MCF 10A (cell line): ENCODE results near the gene GRAMD1B. TPM values are rescaled to one million over a fixed set of nuclear protein-coding genes. Genes with fewer than 3 reads are reported as not detected.
A peak's percentile ranks its signal among the peaks of the same experiment; 100 is the strongest.

Experiments
- BruUV-seq: library from RNA; stranded (reverse); fragments of 400-500 nt; replicated peaks from 2 replicates; lab custom pipeline; 2021; lab: Mats Ljungman, UMichigan
- CTCF ChIA-PET: fragments of 300-600 bp; sonication (Branson Sonifier 250); formaldehyde crosslinking; extraction: SDS; loops from one replicate; lab custom pipeline; 2021; ENCODE audit warnings: antibody characterized with exemption, inconsistent platforms; lab: Yijun Ruan, JAX
- POLR2A ChIA-PET: fragments of 300-600, 350-650 bp; sonication (Branson Sonifier 250); formaldehyde crosslinking; extraction: SDS; loops from one replicate; lab custom pipeline; 2020; ENCODE audit warnings: antibody characterized with exemption, inconsistent platforms; lab: Yijun Ruan, JAX
- DNase-seq: peaks from one replicate; pipeline ENCODE4 v3.0.0-alpha.2; 2018; ENCODE audit not compliant: unreplicated experiment
- H3K27ac Mint-ChIP-seq: one replicate; pipeline ENCODE4 v1.8.0; 2022; ENCODE audit warnings: mild to moderate bottlenecking, low read depth, mixed read lengths; ENCODE audit not compliant: unreplicated experiment
- H3K27me3 Mint-ChIP-seq: one replicate; pipeline ENCODE4 v1.8.0; 2022; ENCODE audit warnings: mixed read lengths; ENCODE audit not compliant: insufficient read depth, unreplicated experiment
- H3K36me3 Mint-ChIP-seq: one replicate; pipeline ENCODE4 v1.8.0; 2022; ENCODE audit warnings: mild to moderate bottlenecking, moderate library complexity, mixed read lengths; ENCODE audit not compliant: insufficient read depth, unreplicated experiment
- H3K4me1 Mint-ChIP-seq: one replicate; pipeline ENCODE4 v1.8.0; 2022; ENCODE audit warnings: mixed read lengths; ENCODE audit not compliant: insufficient read depth, unreplicated experiment
- H3K4me3 Mint-ChIP-seq: one replicate; pipeline ENCODE4 v1.8.0; 2022; ENCODE audit warnings: mild to moderate bottlenecking, moderate library complexity, mixed read lengths; ENCODE audit not compliant: unreplicated experiment
- H3K9me3 Mint-ChIP-seq: one replicate; pipeline ENCODE4 v1.8.0; 2022; ENCODE audit warnings: mixed read lengths; ENCODE audit not compliant: unreplicated experiment
- CTCF ChIP-seq: fragments of 200-600 bp; IDR thresholded peaks from one replicate; pipeline ENCODE4 v1.8.0; 2022; ENCODE audit warnings: antibody characterized with exemption, mild to moderate bottlenecking; ENCODE audit not compliant: unreplicated experiment
- intact Hi-C: fragments of 100-400 bp; cut with micrococcal nuclease; formaldehyde crosslinking; loops from 2 replicates; pipeline ENCODE4 v1.14.1; 2022
- total RNA-seq: library from RNA; stranded (reverse); gene quantifications from 2 replicates; pipeline ENCODE4 v1.2.3, GENCODE V29; 2022

GRAMD1B gene
- total RNA-seq, 1 experiment from 2014 or later, result 0.26 TPM

GRCh38 chr11:123608945-123609344 is 178.9 kb downstream of the GRAMD1B start:
- no TSS peak for BruUV-seq
- TF ChIP-seq CTCF, result no peak
- CTCF ChIA-PET, result no interaction called here
- POLR2A ChIA-PET, result interaction anchor here (0.7 kb wide), 1 partner anchor 98 kb away, joined by 3 read pairs; no protein-coding TSS in a partner anchor
- Mint-ChIP-seq H3K9me3 (no peaks in the 10 kb centered on the region), H3K36me3 (no peaks in the 10 kb centered on the region), H3K4me1 (no peaks in the 10 kb centered on the region), H3K27me3 (peaks cover 45% of the 10 kb centered on the region), H3K27ac (no peak overlapping the region), H3K4me3 (no peak overlapping the region)
- DNase-seq, result no peak
- intact Hi-C loops, result no loop called here

- Mint-ChIP-seq H3K27me3 (peaks cover 36% of the 10 kb centered on the region), H3K4me1 (peaks cover 6% of the 10 kb centered on the region), H3K4me3 (no peak overlapping the region), H3K9me3 (no peaks in the 10 kb centered on the region), H3K36me3 (no peaks in the 10 kb centered on the region), H3K27ac (no peak overlapping the region)
- ChIA-PET CTCF (interaction anchor here (0.6 kb wide), 1 partner anchor 42 kb away, joined by 5 read pairs; the partner anchor contains the start of gene SCN3B), POLR2A (no interaction called here)
- no peak for DNase-seq
- intact Hi-C loops, result no loop called here
- TF ChIP-seq CTCF, result no peak
- BruUV-seq, result no TSS peak
Measured at GRCh38 chr11:123611698-123612097, 181.6 kb downstream of the GRAMD1B start.

GRCh38 chr11:123616505-123617198 is 186.6 kb downstream of the GRAMD1B start:
- DNase-seq, result peak; percentile 77
- Mint-ChIP-seq H3K36me3 (no peaks in the 10 kb centered on the region), H3K27me3 (peaks cover 27% of the 10 kb centered on the region), H3K9me3 (no peaks in the 10 kb centered on the region), H3K27ac (peak overlapping the region; percentile 76), H3K4me1 (peaks cover 9% of the 10 kb centered on the region), H3K4me3 (no peak overlapping the region)
- ChIA-PET POLR2A (interaction anchor here (1.1 kb wide), 1 partner anchor 90 kb away, joined by 4 read pairs; no protein-coding TSS in a partner anchor), CTCF (interaction anchor here (0.6 to 1.3 kb wide), 11 partner anchors 24 to 763 kb away, joined by 3 to 6 read pairs (median 4); no protein-coding TSS in a partner anchor)
- TF ChIP-seq CTCF, result no peak
- intact Hi-C loops, result no loop called here
- no TSS peak for BruUV-seq

- Mint-ChIP-seq H3K27me3 (peaks cover 27% of the 10 kb centered on the region), H3K27ac (no peak overlapping the region), H3K4me3 (no peak overlapping the region), H3K36me3 (no peaks in the 10 kb centered on the region), H3K9me3 (no peaks in the 10 kb centered on the region), H3K4me1 (no peaks in the 10 kb centered on the region)
- no peak for DNase-seq
- ChIA-PET CTCF (no interaction called here), POLR2A (no interaction called here)
- TF ChIP-seq CTCF, result no peak
- BruUV-seq, result no TSS peak
- intact Hi-C loops, result no loop called here
Measured at GRCh38 chr11:123622576-123622975, 192.5 kb downstream of the GRAMD1B start.
